A549 treated with ZK216348 at 1 μM for 4 hours (cell line): ENCODE data around the gene ARMCX6. TPM values are rescaled to one million over a fixed set of nuclear protein-coding genes. Genes with fewer than 3 reads are reported as not detected.

Source experiments
- total RNA-seq: library from RNA; stranded (reverse); fragments of 200-300 nt; extraction: Qiagen RNA extraction; gene quantifications from 5 replicates; pipeline ENCODE4 v1.2.3, GENCODE V29; 2022; ENCODE audit warnings: low read depth

The ARMCX6 gene
- total RNA-seq, result 40.9 to 49.9 TPM (median 46.4 TPM) in 5 replicates

DNA sequence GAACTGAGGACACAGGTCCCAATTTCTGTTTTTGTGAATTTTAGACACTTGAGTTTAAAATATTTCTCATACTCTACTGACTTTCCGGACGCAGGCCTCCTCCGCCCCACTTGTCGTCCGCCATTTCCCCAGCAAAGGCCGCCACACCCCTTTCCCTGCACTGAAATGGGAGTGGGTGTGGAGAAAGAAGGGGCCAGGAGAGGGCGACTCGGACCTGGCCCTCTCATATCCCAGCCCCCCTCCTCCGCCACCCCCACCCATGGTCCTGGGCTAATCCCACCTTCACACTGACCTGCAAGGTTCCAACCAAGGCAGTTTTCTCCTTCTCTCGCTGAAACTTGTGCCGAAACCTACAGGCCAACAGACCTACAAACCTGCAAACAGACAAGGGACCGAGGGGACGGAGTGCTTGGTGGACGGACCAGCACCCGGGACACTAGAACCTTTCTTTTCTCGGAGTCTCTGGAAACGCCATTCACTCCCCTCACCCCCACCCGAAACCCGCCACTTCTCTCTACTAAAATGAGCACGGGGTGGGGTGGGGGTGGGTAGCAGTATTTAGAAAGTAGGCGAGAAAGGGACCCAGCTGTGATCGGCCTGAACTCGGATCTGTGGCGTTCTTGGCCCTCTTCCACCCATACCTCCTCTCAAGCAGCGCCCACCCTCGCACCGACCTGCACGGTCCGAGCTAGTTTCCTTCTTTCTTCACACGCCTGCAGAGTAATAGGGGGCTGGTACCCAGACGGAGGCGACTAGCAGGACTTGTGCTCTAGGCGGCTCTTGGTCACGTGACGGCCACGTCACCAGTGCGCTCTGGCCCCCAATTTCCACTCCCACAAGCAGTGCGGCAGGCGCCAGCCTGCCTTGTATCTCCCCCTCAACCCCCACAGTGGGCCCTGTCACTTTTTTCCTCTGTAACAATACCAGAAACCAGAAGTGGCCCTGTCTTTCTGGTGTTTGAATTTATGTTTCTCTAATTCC, at the start of gene ARMCX6:
TSS of gene ARMCX6 (minus strand) at position 790 of the 981 bp plus-strand sequence. CDS start 1,380 bp downstream, outside the sequence.

DNA sequence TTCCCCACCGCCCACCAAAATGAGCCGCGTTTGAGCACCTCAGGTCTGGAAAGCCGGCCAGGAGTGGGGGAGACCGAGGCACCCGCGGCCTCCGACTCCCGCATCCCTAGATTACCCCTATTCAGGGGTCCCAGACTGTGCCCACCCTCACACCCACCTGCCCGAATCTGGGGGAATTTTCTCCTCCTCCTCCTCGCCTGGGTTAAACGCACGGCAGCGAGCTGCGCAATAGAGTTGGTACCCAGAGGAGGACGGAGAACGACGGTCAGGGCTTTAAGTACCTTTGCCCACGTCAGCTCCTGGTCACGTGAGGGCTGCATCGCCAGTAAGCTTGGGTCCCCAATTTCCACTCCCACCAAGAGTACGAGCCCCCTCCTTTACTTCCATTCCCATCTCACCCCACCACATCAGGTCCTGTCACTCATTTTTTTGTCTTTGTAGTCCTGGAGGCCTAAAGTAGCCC, 41.8 kb upstream of the ARMCX6 start, which contains the start of gene ARMCX2:
TSS of gene ARMCX2 (minus strand) at position 250 of the 463 bp plus-strand sequence. CDS start 2,262 bp downstream, outside the sequence.

Other genes starting within 250 kb of the ARMCX6 start
- gene BTK, start 231.8 kb downstream of the ARMCX6 start, total RNA-seq, result 0.06 to 0.60 TPM (median 0.20 TPM) in 4 of 5 replicates, not detected in the other
- 2,300 to 3,614 TPM (median 2,500 TPM) in 5 replicates for gene RPL36A, start 227.0 kb downstream of the ARMCX6 start, total RNA-seq
- gene GLA, start 210.1 kb downstream of the ARMCX6 start, total RNA-seq, result 171 to 203 TPM (median 176 TPM) in 5 replicates
- 50.5 to 66.5 TPM (median 57.9 TPM) in 5 replicates for gene HNRNPH2, start 209.8 kb downstream of the ARMCX6 start, total RNA-seq
- gene ARMCX4, start 132.5 kb downstream of the ARMCX6 start, total RNA-seq, result 0.18 to 0.59 TPM (median 0.41 TPM) in 5 replicates
- 0.22 to 0.51 TPM (median 0.41 TPM) in 5 replicates for gene ARMCX1, start 67.5 kb downstream of the ARMCX6 start, total RNA-seq
- 15.9 to 23.5 TPM (median 22.3 TPM) in 5 replicates for gene ARMCX3, start 5.2 kb upstream of the ARMCX6 start, total RNA-seq
- gene ARMCX2, start 41.9 kb upstream of the ARMCX6 start, total RNA-seq, result not detected in 5 replicates